ENCODE results near the gene RASA3. TPM values are rescaled to one million over a fixed set of nuclear protein-coding genes. Genes with fewer than 3 reads are reported as not detected.

RASA3 gene
- total RNA-seq, 1 donor from 2014 or later, result 25.4 TPM

GRCh38 chr13:114173272-114173671 lies 40.8 kb upstream of the RASA3 start:
- no peak for DNase-seq (ENCODE audit: low read depth)
- TF ChIP-seq, protein P1, sequence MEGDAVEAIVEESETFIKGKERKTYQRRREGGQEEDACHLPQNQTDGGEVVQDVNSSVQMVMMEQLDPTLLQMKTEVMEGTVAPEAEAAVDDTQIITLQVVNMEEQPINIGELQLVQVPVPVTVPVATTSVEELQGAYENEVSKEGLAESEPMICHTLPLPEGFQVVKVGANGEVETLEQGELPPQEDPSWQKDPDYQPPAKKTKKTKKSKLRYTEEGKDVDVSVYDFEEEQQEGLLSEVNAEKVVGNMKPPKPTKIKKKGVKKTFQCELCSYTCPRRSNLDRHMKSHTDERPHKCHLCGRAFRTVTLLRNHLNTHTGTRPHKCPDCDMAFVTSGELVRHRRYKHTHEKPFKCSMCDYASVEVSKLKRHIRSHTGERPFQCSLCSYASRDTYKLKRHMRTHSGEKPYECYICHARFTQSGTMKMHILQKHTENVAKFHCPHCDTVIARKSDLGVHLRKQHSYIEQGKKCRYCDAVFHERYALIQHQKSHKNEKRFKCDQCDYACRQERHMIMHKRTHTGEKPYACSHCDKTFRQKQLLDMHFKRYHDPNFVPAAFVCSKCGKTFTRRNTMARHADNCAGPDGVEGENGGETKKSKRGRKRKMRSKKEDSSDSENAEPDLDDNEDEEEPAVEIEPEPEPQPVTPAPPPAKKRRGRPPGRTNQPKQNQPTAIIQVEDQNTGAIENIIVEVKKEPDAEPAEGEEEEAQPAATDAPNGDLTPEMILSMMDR (IDR thresholded peaks at IDR 0.05; ENCODE audit: insufficient read depth, low read length, poor library complexity, severe bottlenecking), result no peak
- Histone ChIP-seq H3K4me3 (ENCODE audit: low read depth, low read length) (no peak overlapping the region), H3K36me3 (ENCODE audit: control insufficient read depth, insufficient read depth, low read length) (no peaks in the 10 kb centered on the region), H3K27me3 (ENCODE audit: control insufficient read depth, insufficient read depth, low read length) (no peaks in the 10 kb centered on the region)

DNA sequence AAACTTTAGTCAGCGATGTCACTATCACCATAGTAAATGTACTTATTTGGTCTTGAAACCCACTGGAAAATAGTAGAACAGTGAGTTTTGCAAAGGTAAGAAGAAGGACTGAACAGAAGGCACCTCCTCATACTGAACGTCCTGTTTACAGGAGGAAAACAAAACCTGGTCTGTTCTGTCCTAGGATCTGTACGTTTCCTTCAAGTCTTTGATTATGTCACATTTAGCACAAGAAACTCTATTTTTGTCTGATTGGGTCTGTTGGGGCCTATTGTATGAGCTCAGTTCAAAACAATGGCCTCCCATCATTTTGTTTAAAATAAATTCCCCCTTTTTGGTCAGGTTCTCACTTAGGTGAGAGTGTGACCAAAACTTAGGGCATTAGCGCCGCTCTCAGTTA lies 35.5 kb upstream of the RASA3 start:
- Histone ChIP-seq H3K4me3 (ENCODE audit: low read depth, low read length) (no peak overlapping the region), H3K36me3 (ENCODE audit: control insufficient read depth, insufficient read depth, low read length) (no peaks in the 10 kb centered on the region), H3K27me3 (ENCODE audit: control insufficient read depth, insufficient read depth, low read length) (peaks cover 26% of the 10 kb centered on the region)
- TF ChIP-seq, protein P1 (IDR thresholded peaks at IDR 0.05; ENCODE audit: insufficient read depth, low read length, poor library complexity, severe bottlenecking), result no peak
- no peak for DNase-seq (ENCODE audit: low read depth)

- H3K4me3 ChIP-seq (ENCODE audit: low read depth, low read length), result no peak overlapping the region
- no peak for DNase-seq (ENCODE audit: low read depth)
Measured at GRCh38 chr13:114167426-114167825, 35.0 kb upstream of the RASA3 start.

DNA sequence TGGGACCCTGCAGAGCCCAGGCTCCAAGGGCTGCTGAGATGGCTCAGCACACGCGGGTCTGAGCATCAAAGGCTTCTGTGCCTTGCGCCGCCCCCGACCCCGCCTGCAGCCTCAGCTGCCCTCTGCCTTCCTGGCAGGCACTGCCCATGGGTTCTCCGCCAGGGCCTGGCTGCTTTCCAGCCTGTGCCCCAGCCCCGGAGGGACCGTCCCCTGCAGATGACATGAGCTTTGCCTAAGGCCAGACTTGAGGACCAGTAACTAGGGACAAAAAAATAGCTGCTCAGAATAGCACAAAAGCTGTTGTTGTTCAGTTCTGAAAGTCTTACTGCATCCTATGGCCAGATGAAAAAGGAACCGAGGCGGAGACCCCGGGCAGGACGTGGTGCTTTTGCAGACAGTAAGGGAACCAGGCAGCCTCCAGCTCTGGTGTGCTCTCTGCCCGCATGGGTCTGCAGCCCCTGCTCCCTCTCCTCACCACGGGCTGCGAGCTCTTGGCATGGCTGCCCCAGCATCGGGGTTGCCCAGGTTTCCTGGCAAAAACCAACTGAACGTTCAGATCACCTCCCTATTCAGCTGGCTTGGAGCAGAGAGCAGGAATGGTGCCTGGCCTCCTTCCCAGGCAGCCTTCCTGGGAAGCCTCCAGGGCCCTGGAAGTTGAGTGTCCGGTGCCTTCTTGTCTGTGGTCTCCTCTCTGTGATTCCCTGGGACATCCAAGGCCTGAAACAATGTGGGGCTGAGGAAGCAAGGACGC lies 34.1 kb upstream of the RASA3 start:
- DNase-seq (ENCODE audit: low read depth), result no peak
- TF ChIP-seq, protein P1 (IDR thresholded peaks at IDR 0.05; ENCODE audit: insufficient read depth, low read length, poor library complexity, severe bottlenecking), result no peak
- Histone ChIP-seq H3K27me3 (ENCODE audit: control insufficient read depth, insufficient read depth, low read length) (peaks cover 37% of the 10 kb centered on the region), H3K36me3 (ENCODE audit: control insufficient read depth, insufficient read depth, low read length) (no peaks in the 10 kb centered on the region), H3K4me3 (ENCODE audit: low read depth, low read length) (no peak overlapping the region)

More at GRCh38 chr13:114167426-114167825, 35.0 kb upstream of the RASA3 start:
- TF ChIP-seq, protein P1 (IDR thresholded peaks at IDR 0.05; ENCODE audit: insufficient read depth, low read length, poor library complexity, severe bottlenecking), result no peak
- Histone ChIP-seq H3K27me3 (ENCODE audit: control insufficient read depth, insufficient read depth, low read length) (peaks cover 28% of the 10 kb centered on the region), H3K36me3 (ENCODE audit: control insufficient read depth, insufficient read depth, low read length) (no peaks in the 10 kb centered on the region)

DNA sequence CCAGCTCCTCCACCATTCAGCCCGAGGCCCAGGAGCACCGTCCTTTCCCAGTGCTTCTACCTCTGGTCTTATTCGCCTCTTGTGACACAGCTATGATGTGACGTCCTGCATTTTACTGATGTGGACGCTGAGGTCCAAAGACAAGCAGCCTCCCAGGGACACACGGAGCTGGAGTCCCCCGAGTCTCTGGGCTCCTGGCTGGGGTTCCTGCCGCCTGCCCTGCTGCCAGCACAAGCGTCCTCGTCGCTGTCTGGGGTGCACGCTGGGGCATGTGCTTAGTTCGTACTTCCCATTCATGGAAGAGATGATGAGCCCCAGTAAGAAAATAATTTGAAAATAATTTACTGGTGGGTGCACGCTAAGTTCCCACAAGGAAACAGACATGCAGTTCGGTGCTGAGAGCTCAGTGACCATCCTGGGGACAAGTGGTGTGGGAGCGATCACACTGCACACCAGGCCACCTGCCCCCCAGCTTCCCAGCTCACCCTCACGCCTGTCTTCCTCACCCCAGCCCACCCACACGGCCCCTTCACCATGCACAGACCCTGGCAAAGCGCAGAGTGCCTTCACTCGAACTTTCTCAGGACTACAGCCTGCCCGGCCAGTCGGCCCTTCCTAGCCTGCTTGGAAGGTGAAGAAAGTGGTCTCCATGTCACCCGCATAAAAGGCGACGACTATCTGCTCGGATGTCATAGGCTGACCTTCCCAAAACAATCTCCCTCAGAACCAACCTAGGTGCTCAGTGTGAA lies 32.4 kb upstream of the RASA3 start:
- Histone ChIP-seq H3K27me3 (ENCODE audit: control insufficient read depth, insufficient read depth, low read length) (peaks cover 37% of the 10 kb centered on the region), H3K36me3 (ENCODE audit: control insufficient read depth, insufficient read depth, low read length) (no peaks in the 10 kb centered on the region), H3K4me3 (ENCODE audit: low read depth, low read length) (no peak overlapping the region)
- TF ChIP-seq, protein P1 (IDR thresholded peaks at IDR 0.05; ENCODE audit: insufficient read depth, low read length, poor library complexity, severe bottlenecking), result no peak
- no peak for DNase-seq (ENCODE audit: low read depth)
